NCI-H128 (cell line): ENCODE results near the gene MFRP.
"Not testable (repeated sequence)": the region's sequence is repeated elsewhere in the genome, so short reads cannot be mapped to it uniquely, and the experiment has no call there.

Experiments used
- DNase-seq: peaks from one replicate; lab custom pipeline; 2025; ENCODE audit not compliant: unreplicated experiment; lab: John Stamatoyannopoulos, UW

Gene MFRP

GRCh38 chr11:119346605-119347004 lies at the start of gene MFRP:
Gene MFRP, minus strand, starts transcription at chr11:119346705. Its CDS starts 192 bp downstream, at chr11:119346513.
- no peak for DNase-seq

GRCh38 chr11:119391275-119391674 lies 44.8 kb upstream of the MFRP start:
- no peak for DNase-seq

DNA sequence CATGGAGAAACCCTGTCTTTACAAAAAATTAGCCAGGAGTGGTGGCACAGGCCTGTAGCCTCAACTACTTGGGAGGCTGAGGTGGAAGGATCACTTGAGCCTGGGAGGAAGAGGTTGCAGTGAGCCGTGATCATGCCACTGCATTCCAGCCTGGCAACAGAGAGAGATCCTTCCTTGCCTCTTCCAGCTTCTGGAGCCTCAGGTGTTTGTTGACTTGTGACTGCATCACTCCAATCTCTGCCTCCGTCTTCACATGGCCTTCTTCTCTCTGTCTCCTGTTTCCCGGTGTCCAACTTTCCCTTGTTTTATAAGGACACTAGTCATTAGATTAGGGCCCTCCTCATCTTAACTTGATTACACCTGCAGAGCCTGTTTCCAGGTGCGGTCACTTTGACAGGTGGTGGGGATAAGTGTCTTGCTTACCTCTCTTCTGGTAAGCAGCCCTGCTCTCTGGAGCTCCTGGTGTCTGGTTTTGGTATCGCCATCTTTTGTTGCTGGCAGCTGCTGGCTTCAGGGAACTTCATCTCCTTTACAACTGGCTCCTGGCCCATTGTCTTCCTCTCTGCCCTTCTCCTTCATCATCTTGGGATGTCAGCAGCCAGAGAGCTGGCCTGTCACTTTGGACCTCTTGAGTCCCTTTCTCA lies 43.2 kb upstream of the MFRP start:
- DNase-seq, result peak; percentile 8

DNA sequence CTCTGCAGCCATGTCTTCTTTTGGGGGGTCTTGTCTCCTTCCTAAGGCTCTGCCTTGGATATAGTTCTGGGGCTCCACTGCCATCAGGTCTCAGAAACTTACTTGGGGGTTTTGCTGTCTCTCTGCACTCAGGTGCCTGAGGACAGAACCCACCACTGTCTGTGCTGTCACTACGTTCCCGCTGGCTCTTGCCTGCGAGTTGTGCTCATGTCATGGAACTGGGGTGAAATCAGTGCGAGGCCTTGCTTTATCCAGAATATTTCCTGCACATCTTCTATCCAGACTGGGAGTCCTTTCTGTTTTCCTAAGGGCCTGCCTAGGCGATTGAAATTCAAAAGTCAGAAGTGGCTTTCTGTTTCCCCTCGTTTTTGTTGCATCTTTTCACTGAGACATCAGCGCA lies 41.6 kb upstream of the MFRP start:
- no peak for DNase-seq

GRCh38 chr11:119384332-119384731 lies 37.8 kb upstream of the MFRP start:
- no peak for DNase-seq

DNA sequence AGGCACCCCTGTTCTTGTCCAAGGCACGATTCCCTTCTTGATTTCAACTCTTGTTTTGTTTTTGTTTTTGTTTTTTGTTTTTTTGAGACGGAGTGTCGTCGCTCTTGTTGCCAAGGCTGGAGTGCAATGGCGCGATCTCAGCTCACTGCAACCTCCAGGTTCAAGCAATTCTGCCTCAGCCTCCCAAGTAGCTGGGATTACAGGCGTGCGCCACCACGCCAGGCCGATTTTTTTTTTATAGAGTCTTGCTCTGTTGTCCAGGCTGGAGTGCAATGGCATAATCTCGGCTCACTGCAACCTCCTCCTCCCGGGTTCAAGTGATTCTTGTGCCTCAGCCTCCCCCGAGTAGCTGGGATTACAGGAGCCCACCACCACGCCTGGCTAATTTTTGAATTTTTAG lies 36.0 kb upstream of the MFRP start:
- not testable (repeated sequence) for DNase-seq

DNA sequence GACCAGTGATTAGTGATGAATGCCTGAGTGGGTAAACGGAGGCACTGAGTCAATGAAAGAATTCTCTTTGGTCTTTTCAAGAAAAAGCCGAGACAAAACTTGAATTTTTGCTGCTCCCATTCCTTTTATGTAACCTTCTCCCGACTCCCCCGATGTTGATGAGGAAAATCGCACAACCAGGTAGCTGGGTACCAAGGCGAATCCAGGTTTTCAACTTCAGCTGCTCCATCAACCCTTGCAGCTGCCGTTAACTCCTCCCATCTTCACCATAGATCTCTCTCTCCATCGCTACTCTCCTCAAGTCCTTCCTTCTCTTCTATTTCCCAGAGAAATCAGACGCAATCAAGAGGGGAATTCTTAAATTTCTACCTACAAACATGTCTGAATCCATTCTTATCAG lies 35.6 kb upstream of the MFRP start:
- DNase-seq, result no peak

DNA sequence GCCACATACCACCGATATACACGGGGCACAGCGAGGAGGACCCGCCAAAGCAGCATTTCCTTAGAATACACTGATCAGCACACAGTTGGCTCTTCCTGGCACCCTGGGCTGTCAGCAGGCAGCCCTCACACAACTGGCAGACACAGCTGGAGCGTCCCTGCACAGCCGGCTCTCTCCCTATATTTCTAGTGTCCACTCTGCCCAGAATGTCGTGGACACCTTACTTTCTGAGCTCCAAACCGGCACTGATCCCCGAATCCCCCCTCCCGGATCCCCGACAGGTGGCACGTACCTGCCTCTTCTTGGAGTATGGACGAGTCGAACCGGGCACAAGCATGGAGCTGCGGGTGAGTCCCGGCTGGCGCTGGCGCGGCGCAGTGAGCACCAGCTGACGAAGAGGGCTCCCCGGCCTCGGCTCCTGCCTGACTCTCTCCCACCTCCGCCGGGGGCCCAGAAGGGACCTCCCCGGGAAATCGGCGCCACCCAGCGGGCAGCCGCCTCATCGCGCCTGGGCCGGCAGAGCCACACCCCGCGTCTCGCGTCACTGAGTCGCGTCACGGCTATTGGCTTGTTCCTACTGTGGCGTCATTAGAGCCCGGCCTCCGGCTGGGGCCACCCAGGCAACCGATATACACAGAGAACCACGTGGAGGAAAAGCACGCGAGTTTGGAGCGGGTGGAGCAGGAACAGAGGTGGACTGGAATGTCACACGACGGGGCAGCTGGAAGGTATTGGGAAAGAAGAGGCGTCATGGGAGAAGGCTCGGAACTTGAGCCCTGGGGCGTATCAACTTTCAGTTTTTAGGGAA lies 34.9 kb upstream of the MFRP start, which contains the start of gene USP2:
TSS of gene USP2 (minus strand) at position 510 of the 808 bp plus-strand sequence. CDS start 8,210 bp downstream, outside the sequence.
- peak; percentile 86 for DNase-seq

- no peak for DNase-seq
Measured at GRCh38 chr11:119380827-119381180, 34.3 kb upstream of the MFRP start.

DNA sequence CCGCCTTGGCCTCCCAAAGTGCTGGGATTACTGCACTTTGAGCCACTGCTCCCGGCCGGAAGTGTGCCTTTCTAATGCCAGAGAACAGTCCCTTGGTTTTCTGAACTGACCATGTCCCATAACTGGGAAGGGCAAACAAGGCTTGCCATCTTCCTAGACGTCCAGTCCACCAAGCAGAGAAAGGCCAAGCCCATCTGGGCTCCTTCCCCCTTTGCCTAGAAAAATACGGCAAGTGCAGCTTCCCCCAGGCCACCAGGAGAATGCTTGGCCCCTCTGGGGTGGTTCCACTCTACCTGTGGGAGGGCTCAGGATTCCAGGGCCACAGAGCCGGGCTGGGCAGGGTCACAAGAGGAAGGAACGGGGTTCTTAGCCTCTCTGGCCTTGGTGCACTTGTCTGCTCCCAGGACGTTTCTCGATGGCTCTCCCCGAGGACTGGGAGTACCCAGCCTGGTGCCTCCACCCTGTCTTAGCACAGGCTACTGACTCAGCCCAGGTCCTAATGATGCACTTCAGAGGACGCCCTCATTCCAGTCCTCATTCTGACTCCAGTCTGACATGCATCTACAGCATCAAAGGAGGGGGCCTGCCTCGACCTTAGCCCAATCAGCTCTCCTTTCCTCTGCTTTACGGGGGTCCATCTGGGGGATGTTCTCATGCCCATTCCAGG lies 33.8 kb upstream of the MFRP start:
- no peak for DNase-seq

DNA sequence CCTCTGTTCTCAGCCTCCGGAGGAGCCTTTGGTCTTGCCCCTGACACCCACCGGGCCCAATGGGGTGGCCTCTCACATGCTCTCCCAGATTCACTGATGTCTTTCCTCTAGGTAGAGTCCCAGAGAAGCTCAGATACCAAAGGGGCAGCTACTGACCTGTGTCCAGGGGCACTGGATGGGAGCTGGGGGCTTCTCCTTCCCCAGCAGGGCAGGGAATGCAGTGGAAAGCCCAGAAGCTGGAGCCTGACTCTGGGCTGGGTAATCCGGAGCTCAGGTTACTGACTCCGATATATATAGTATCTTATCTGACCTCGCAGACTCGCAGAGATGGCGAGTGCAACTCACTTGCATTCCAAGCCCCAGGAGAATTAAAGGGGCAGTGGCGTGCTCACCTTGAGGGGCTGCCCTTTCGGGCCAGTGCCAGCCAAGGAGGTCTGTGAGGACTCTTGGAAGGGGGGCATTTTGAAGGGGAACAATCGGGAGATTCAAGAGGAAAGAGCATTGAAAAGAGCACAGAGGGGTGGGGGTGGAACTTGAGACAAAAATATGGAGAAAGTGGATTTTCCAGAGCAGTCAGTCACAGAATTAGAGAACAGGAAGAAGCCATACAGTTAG lies 32.5 kb upstream of the MFRP start:
- DNase-seq, result no peak

- DNase-seq, result no peak
Measured at GRCh38 chr11:119377961-119378667, 31.6 kb upstream of the MFRP start.

DNA sequence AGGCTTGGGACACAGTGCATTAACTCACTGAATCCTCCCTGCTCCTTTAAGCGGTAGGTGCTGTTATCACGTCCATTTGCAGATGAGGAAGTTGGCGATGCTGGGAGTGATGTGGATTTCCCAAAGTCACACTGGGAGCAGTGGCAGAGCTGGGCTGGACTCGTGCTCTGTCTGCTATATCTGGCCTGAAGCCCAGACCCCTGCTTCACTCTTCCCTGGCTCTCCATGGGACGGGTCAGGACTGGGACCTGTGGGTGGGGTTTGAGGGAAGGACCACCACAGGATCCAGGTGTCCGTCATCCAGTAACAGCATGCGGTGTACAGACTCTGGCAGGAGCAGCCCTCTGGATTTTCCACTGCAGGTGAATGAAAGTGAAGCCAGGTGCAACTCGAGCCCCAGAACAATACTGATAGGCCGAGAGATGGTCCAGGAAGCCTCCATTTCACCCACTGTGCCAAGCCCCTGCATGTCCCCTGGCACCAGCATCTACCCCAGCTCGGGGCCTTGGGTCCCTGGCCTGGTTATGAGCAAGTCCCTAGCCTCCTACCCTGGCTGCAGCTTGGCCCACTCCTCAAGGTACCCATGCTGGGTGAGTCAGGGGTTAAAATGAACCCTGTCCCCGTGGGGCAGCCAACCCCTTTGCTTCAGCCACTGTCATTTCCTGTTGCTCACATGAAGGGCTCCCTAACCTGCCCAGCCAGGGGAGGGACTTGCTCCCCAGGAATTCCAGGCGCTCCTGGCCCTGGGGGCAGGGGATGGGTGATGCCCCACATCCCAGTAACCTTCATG lies 30.8 kb upstream of the MFRP start:
- DNase-seq, result no peak

DNA sequence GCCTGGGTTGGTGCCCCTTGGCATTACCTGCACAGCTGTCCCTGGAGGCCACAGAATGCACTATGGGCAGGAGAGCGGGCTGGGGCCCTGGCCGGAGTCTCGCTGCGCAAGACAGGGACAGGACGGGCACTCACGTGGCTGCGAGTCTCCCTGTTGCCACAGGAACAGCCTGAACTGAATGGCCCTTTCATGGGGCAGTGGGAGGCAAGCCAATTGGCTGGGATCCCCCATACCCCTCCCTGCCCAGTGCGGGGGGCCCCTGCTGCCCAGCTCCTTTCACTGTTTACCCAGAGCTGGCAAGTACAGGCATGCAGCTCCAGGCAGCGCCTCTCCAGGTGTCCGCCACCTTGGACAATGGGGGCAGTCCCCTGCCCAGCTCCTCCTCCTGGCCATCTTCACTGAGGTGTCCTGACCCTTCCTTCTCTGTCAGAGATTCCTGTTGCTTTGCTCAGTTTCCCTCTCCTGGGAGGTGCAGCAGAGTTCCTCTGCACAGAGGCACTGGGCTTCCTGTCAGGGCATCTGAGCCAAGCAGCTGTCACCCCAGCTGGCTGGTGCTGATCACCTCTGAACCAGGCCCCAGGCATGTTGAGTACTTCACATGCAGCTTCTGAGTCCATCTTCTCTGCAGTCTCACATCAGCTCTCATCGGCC lies 29.8 kb upstream of the MFRP start:
- no peak for DNase-seq

- DNase-seq, result no peak
Measured at GRCh38 chr11:119375337-119376196, 29.1 kb upstream of the MFRP start.

GRCh38 chr11:119374632-119375336 lies 28.3 kb upstream of the MFRP start:
- DNase-seq, result no peak

DNA sequence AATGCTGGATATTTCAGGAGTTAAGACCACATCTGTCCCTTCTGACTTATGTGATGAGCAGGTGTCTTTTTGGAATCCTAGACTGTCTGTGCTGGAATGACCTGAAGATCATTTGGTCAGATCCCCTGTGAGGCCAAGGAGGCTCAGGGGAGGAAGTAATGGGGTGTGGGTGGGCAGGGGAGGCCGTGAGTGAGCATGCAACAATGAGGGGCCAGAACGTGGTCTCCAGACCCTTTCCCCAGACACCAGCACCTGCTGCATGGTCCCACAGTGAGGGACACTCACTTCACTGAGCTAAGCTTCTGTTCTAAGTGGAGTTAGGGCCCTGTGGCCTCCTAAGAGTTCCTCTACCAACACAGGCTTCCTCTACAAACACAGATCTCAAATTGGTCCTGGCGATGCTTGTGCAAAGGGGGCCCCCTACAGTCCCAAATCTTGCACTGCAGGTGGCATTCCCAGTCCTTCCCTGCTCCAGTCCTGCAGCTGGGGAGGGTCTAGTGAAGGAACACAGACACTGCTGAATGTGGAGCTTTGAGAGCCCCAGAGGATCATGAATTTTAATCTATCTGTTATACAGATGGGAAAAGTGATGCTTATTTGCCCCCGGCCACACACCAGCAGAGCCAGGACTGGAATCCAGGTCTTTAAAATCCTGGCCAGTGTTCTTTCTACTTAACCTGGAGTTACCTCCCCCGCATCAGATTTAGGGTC lies 27.6 kb upstream of the MFRP start:
- DNase-seq, result no peak
